WTC11 (cell line): ENCODE results near the gene ABI2.

Source experiments
- CTCF ChIP-seq: fragments of 200-600 bp; IDR thresholded peaks from 2 replicates; pipeline ENCODE4 v1.8.0; 2022; ENCODE audit warnings: antibody characterized with exemption
- JUN ChIP-seq: sonication (generic); formaldehyde crosslinking; IDR thresholded peaks from 2 replicates; pipeline ENCODE4 v1.8.0; 2023; ENCODE audit warnings: mild to moderate bottlenecking, missing genetic modification reagents
- NFATC4 ChIP-seq: fragments of 250-450 bp; sonication (Bioruptor Pico); IDR thresholded peaks from 2 replicates; pipeline ENCODE4 v1.9.0; 2021; ENCODE audit warnings: mild to moderate bottlenecking
- NR2C2 ChIP-seq: sonication (generic); formaldehyde crosslinking; IDR thresholded peaks from 2 replicates; pipeline ENCODE4 v1.8.0; 2022; ENCODE audit warnings: mild to moderate bottlenecking, missing genetic modification reagents
- NR3C1 ChIP-seq: sonication (generic); formaldehyde crosslinking; conservative IDR thresholded peaks from 2 replicates; pipeline ENCODE4 v1.8.1; 2023; ENCODE audit warnings: low read depth, mild to moderate bottlenecking, missing genetic modification reagents
- SP1 ChIP-seq: sonication (generic); formaldehyde crosslinking; conservative IDR thresholded peaks from 2 replicates; pipeline ENCODE4 v1.8.1; 2022; ENCODE audit warnings: missing genetic modification reagents
- ZBTB21 ChIP-seq: sonication (generic); formaldehyde crosslinking; IDR thresholded peaks from 2 replicates; pipeline ENCODE4 v1.8.1; 2023; ENCODE audit warnings: mild to moderate bottlenecking, missing genetic modification reagents, borderline replicate concordance
- ZMAT4 ChIP-seq: fragments of 250-450 bp; sonication (Bioruptor Pico); IDR thresholded peaks from 2 replicates; pipeline ENCODE4 v1.9.0; 2021; ENCODE audit warnings: mild to moderate bottlenecking
- ZNF317 ChIP-seq: sonication (generic); formaldehyde crosslinking; IDR thresholded peaks from 2 replicates; pipeline ENCODE4 v1.8.1; 2023; ENCODE audit warnings: low read depth, mild to moderate bottlenecking, moderate library complexity, missing genetic modification reagents, borderline replicate concordance
- TF ChIP-seq, protein P1 (sequence below): sonication (generic); formaldehyde crosslinking; IDR thresholded peaks from 2 replicates; pipeline ENCODE4 v1.8.1; 2023; ENCODE audit warnings: mild to moderate bottlenecking, missing genetic modification reagents, moderate library complexity
- TF ChIP-seq, protein P2 (sequence below): sonication (generic); formaldehyde crosslinking; IDR thresholded peaks from 2 replicates; pipeline ENCODE4 v1.8.0; 2022; ENCODE audit warnings: mild to moderate bottlenecking, missing genetic modification reagents
- TF ChIP-seq, protein P3 (sequence below): sonication (generic); formaldehyde crosslinking; conservative IDR thresholded peaks from 2 replicates; pipeline ENCODE4 v1.8.1; 2022; ENCODE audit warnings: mild to moderate bottlenecking, missing genetic modification reagents
- TF ChIP-seq, protein P4 (sequence below): sonication (generic); formaldehyde crosslinking; IDR thresholded peaks from 2 replicates; pipeline ENCODE4 v1.8.0; 2022; ENCODE audit warnings: missing genetic modification reagents
- TF ChIP-seq, protein P5 (sequence below): sonication (generic); formaldehyde crosslinking; IDR thresholded peaks from 2 replicates; pipeline ENCODE4 v1.8.0; 2022; ENCODE audit warnings: mild to moderate bottlenecking, missing genetic modification reagents

DNA sequence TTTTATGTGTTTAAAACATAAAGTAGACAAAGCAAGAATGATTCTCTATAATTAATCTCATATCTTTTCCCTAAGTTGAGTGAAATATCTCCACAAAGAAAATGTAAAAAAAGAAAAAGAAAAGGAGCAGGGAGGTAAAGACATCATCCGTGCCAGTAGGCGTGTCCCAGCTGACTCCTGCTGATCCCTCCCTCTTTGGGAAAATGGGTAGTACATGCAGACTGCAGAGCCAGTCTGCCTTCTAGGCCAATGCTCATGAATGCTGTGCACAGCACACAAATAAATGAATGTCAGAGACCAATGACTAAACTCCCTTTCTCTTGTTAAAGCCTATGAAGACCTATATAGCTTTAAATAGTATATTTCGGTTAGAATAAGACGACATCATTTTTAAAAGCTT lies 142.2 kb downstream of the ABI2 start:
- no peak for TF ChIP-seq CTCF
- TF ChIP-seq ZNF317 (CRISPR knock-in tag), result no peak
- TF ChIP-seq, protein P1, sequence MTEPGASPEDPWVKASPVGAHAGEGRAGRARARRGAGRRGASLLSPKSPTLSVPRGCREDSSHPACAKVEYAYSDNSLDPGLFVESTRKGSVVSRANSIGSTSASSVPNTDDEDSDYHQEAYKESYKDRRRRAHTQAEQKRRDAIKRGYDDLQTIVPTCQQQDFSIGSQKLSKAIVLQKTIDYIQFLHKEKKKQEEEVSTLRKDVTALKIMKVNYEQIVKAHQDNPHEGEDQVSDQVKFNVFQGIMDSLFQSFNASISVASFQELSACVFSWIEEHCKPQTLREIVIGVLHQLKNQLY (CRISPR knock-in tag), result no peak
- TF ChIP-seq NFATC4 (CRISPR knock-in tag), result no peak
- TF ChIP-seq NR2C2 (CRISPR knock-in tag), result no peak
- TF ChIP-seq, protein P2, sequence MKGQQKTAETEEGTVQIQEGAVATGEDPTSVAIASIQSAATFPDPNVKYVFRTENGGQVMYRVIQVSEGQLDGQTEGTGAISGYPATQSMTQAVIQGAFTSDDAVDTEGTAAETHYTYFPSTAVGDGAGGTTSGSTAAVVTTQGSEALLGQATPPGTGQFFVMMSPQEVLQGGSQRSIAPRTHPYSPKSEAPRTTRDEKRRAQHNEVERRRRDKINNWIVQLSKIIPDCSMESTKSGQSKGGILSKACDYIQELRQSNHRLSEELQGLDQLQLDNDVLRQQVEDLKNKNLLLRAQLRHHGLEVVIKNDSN (CRISPR knock-in tag), result no peak
- TF ChIP-seq, protein P3, sequence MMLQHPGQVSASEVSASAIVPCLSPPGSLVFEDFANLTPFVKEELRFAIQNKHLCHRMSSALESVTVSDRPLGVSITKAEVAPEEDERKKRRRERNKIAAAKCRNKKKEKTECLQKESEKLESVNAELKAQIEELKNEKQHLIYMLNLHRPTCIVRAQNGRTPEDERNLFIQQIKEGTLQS (CRISPR knock-in tag), result no peak
- no peak for TF ChIP-seq ZBTB21 (CRISPR knock-in tag)
- TF ChIP-seq, protein P4, sequence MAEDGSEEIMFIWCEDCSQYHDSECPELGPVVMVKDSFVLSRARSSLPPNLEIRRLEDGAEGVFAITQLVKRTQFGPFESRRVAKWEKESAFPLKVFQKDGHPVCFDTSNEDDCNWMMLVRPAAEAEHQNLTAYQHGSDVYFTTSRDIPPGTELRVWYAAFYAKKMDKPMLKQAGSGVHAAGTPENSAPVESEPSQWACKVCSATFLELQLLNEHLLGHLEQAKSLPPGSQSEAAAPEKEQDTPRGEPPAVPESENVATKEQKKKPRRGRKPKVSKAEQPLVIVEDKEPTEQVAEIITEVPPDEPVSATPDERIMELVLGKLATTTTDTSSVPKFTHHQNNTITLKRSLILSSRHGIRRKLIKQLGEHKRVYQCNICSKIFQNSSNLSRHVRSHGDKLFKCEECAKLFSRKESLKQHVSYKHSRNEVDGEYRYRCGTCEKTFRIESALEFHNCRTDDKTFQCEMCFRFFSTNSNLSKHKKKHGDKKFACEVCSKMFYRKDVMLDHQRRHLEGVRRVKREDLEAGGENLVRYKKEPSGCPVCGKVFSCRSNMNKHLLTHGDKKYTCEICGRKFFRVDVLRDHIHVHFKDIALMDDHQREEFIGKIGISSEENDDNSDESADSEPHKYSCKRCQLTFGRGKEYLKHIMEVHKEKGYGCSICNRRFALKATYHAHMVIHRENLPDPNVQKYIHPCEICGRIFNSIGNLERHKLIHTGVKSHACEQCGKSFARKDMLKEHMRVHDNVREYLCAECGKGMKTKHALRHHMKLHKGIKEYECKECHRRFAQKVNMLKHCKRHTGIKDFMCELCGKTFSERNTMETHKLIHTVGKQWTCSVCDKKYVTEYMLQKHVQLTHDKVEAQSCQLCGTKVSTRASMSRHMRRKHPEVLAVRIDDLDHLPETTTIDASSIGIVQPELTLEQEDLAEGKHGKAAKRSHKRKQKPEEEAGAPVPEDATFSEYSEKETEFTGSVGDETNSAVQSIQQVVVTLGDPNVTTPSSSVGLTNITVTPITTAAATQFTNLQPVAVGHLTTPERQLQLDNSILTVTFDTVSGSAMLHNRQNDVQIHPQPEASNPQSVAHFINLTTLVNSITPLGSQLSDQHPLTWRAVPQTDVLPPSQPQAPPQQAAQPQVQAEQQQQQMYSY (CRISPR knock-in tag), result no peak
- no peak for TF ChIP-seq NR3C1
- TF ChIP-seq JUN (CRISPR knock-in tag), result no peak
- TF ChIP-seq, protein P5, sequence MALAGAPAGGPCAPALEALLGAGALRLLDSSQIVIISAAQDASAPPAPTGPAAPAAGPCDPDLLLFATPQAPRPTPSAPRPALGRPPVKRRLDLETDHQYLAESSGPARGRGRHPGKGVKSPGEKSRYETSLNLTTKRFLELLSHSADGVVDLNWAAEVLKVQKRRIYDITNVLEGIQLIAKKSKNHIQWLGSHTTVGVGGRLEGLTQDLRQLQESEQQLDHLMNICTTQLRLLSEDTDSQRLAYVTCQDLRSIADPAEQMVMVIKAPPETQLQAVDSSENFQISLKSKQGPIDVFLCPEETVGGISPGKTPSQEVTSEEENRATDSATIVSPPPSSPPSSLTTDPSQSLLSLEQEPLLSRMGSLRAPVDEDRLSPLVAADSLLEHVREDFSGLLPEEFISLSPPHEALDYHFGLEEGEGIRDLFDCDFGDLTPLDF (CRISPR knock-in tag), result no peak
- TF ChIP-seq ZMAT4 (CRISPR knock-in tag), result no peak
- TF ChIP-seq SP1, result no peak
